CD4-positive, alpha-beta T cell (primary cell): ENCODE data around the gene IQGAP2. TPM values are rescaled to one million over a fixed set of nuclear protein-coding genes. Genes with fewer than 3 reads are reported as not detected.

Source experiments
- ATAC-seq: fragments of 200-7000 bp; cut with Tn5 transposase; one replicate; pipeline ENCODE4 v1.10.0; 2022; ENCODE audit warnings: mild to moderate bottlenecking; ENCODE audit not compliant: poor library complexity
- CTCF ChIA-PET: fragments of 350-600 bp; sonication (Branson Sonifier 250); formaldehyde crosslinking; loops from one replicate; lab custom pipeline; 2021; ENCODE audit warnings: antibody characterized with exemption, inconsistent platforms; lab: Charles Lee
- POLR2A ChIA-PET: fragments of 350-600 bp; sonication (Branson Sonifier 250); formaldehyde crosslinking; loops from one replicate; lab custom pipeline; 2021; ENCODE audit warnings: antibody characterized with exemption, inconsistent platforms; lab: Charles Lee
- DNase-seq, 14 experiments: peaks; one replicate each; pipeline ENCODE4 v3.0.0-alpha.2; 2013 to 2020; ENCODE audit warnings: mixed read lengths in 2 of 14
- H3K27ac ChIP-seq, 2 donors: one replicate each; pipeline versions ENCODE4 v1.5.1 to v1.7.0; 2013; ENCODE audit warnings: low read length in 2 of 2, low read depth in 1 of 2, mild to moderate bottlenecking in 1 of 2
- H3K27me3 ChIP-seq, 2 experiments: 1 replicate in 1 of 2; 2 replicates in 1 of 2; pipeline versions ENCODE4 v1.6.1 to v1.7.0; 2013; ENCODE audit warnings: low read length in 2 of 2, control low read depth in 1 of 2, mild to moderate bottlenecking in 1 of 2, moderate library complexity in 1 of 2; ENCODE audit not compliant: insufficient read depth in 2 of 2, control insufficient read depth in 1 of 2
- H3K36me3 ChIP-seq: one replicate; pipeline ENCODE4 v1.6.1; 2013; ENCODE audit warnings: low read length, control low read depth; ENCODE audit not compliant: insufficient read depth
- H3K4me1 ChIP-seq: one replicate; pipeline ENCODE4 v1.6.1; 2013; ENCODE audit warnings: low read length, control low read depth; ENCODE audit not compliant: insufficient read depth
- H3K4me3 ChIP-seq: one replicate; pipeline ENCODE4 v1.5.1; 2013; ENCODE audit warnings: mild to moderate bottlenecking, low read length, moderate library complexity
- H3K9me3 ChIP-seq, 2 experiments: 1 replicate in 1 of 2; 2 replicates in 1 of 2; pipeline versions ENCODE4 v1.6.1 to v1.7.0; 2013; ENCODE audit warnings: low read length in 2 of 2, mild to moderate bottlenecking in 2 of 2, control low read depth in 1 of 2, moderate library complexity in 1 of 2; ENCODE audit not compliant: control insufficient read depth in 1 of 2, insufficient read depth in 1 of 2
- H3K27ac Mint-ChIP-seq: one replicate; pipeline ENCODE4 v1.8.0; 2020; ENCODE audit warnings: mixed read lengths
- H3K27me3 Mint-ChIP-seq: one replicate; pipeline ENCODE4 v1.8.0; 2021; ENCODE audit warnings: mixed read lengths
- H3K36me3 Mint-ChIP-seq: one replicate; pipeline ENCODE4 v1.8.0; 2021; ENCODE audit warnings: low read depth, mixed read lengths
- H3K4me1 Mint-ChIP-seq: one replicate; pipeline ENCODE4 v1.8.0; 2021; ENCODE audit warnings: low read depth, mixed read lengths
- H3K4me3 Mint-ChIP-seq: one replicate; pipeline ENCODE4 v1.8.0; 2020; ENCODE audit warnings: mild to moderate bottlenecking, mixed read lengths
- H3K9me3 Mint-ChIP-seq: one replicate; pipeline ENCODE4 v1.8.0; 2020; ENCODE audit warnings: mixed read lengths
- intact Hi-C, 2 experiments: fragments of 100-400 bp; cut with DNase I in 1 of 2; cut with micrococcal nuclease in 1 of 2; formaldehyde crosslinking; loops; one replicate each; pipeline versions ENCODE4 v1.15.1 to v1.9.0; 2023 to 2025; cut with DNase I, micrococcal nuclease
- total RNA-seq, 174 experiments: library from RNA in 2 of 174; stranded (reverse) in 2 of 174; gene quantifications; one replicate each; pipeline ENCODE4 v1.2.3 and lab custom pipeline; 2021 to 2026
- TF ChIP-seq, protein P1 (sequence below): fragments of 200-600 bp; IDR thresholded peaks from one replicate; pipeline ENCODE4 v1.8.0; 2022; ENCODE audit warnings: antibody characterized with exemption, mild to moderate bottlenecking

The IQGAP2 gene
- total RNA-seq, 2 experiments from 2014 or later = 58.8 TPM

DNA sequence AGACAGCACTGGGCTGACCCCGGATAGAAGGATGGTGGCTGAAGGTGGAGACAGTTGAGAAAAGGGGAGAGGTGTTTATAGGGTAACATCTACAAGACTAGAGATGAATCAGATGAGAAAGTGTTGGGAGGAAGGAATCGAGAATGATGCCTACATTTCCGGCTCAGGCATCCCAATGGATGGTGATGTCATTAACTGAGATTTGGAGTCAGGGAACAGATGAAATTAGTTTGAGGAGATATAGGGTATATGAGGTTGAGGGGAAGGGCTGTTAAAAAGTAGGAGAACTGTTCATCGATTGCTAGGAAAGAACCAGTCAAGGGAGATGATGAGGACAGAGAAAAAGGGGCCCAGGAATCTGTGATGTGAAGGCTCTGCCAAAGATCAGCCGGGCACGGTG lies 24.7 kb upstream of the IQGAP2 start:
- TF ChIP-seq, protein P1, sequence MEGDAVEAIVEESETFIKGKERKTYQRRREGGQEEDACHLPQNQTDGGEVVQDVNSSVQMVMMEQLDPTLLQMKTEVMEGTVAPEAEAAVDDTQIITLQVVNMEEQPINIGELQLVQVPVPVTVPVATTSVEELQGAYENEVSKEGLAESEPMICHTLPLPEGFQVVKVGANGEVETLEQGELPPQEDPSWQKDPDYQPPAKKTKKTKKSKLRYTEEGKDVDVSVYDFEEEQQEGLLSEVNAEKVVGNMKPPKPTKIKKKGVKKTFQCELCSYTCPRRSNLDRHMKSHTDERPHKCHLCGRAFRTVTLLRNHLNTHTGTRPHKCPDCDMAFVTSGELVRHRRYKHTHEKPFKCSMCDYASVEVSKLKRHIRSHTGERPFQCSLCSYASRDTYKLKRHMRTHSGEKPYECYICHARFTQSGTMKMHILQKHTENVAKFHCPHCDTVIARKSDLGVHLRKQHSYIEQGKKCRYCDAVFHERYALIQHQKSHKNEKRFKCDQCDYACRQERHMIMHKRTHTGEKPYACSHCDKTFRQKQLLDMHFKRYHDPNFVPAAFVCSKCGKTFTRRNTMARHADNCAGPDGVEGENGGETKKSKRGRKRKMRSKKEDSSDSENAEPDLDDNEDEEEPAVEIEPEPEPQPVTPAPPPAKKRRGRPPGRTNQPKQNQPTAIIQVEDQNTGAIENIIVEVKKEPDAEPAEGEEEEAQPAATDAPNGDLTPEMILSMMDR = no peak
- Histone ChIP-seq H3K4me3 (no peak overlapping the region), H3K36me3 (no peaks in the 10 kb centered on the region), H3K4me1 (peaks cover 19% of the 10 kb centered on the region), H3K27me3 (no peaks in the 10 kb centered on the region), H3K9me3 (no peaks in the 10 kb centered on the region), H3K27ac (no peak overlapping the region)
- no peak overlapping the region for H3K4me3 Mint-ChIP-seq
- DNase-seq (no peak), ATAC-seq (no peak)
- POLR2A ChIA-PET = no interaction called here
- no peaks in the 10 kb centered on the region for H3K27me3 Mint-ChIP-seq
- H3K36me3 Mint-ChIP-seq = no peaks in the 10 kb centered on the region
- no peaks in the 10 kb centered on the region for H3K9me3 Mint-ChIP-seq
- peaks cover 41% of the 10 kb centered on the region for H3K4me1 Mint-ChIP-seq
- intact Hi-C loops = no loop called here
- no peak overlapping the region for H3K27ac Mint-ChIP-seq
- CTCF ChIA-PET = no interaction called here

DNA sequence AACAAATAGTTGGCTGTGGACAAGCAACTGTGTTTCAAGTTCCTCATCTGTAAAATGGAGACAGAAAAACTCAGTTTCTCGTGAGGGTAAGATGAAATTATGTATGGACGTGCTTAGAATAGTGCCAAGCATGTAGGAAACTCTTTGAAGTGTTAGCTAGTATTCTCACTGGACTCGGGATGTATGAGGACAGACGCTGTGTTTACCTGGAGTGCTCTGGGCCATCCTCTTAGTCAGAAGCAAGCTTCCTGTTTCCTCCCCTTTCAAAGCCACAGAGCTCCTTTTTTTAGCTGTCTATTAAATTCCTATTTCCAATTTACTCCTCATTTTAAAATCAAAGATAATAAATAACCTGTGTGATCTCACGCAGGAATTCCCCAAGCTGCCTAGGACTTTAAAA lies 23.8 kb upstream of the IQGAP2 start:
- no peaks in the 10 kb centered on the region for H3K27me3 ChIP-seq
- ChIA-PET CTCF (interaction anchor here (1.2 kb wide), 1 partner anchor 204 kb away, joined by 3 read pairs; no protein-coding TSS in a partner anchor), POLR2A (interaction anchor here (1.0 to 1.3 kb wide), 5 partner anchors 11 to 167 kb away, joined by 3 to 6 read pairs (median 4); no protein-coding TSS in a partner anchor)
- Mint-ChIP-seq H3K4me3 (no peak overlapping the region), H3K4me1 (peaks cover 51% of the 10 kb centered on the region), H3K27me3 (no peaks in the 10 kb centered on the region), H3K27ac (no peak overlapping the region), H3K36me3 (no peaks in the 10 kb centered on the region), H3K9me3 (no peaks in the 10 kb centered on the region)
- intact Hi-C loops = no loop called here
- peaks cover 26% of the 10 kb centered on the region for H3K4me1 ChIP-seq
- H3K36me3 ChIP-seq = no peaks in the 10 kb centered on the region
- H3K4me3 ChIP-seq = no peak overlapping the region
- TF ChIP-seq, protein P1 = no peak
- no peak overlapping the region for H3K27ac ChIP-seq
- H3K9me3 ChIP-seq = no peaks in the 10 kb centered on the region
- ATAC-seq (no peak), DNase-seq (peak in 2 of 14 experiments; percentile 23 to 38)

DNA sequence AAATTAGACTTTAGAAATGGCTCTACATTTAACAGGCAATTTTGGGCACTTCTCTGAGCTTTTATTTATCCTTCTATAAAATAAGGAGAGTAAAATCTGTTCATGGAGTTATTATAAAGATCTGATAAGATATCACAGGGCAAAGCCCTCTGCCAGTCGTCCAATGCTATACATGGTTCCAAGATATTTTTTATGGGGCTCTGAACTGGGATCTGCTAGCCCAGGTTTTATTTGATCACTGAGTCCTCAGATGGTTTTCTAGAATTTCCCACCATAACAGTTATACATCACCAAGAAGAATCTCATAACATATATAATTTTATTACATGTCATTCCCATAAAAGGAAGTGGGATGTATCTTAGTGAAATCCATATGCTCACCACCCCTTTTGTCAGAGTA lies 23.2 kb upstream of the IQGAP2 start:
- no peaks in the 10 kb centered on the region for H3K9me3 Mint-ChIP-seq
- H3K4me1 ChIP-seq = peaks cover 32% of the 10 kb centered on the region
- H3K27ac Mint-ChIP-seq = no peak overlapping the region
- H3K27me3 Mint-ChIP-seq = no peaks in the 10 kb centered on the region
- H3K36me3 ChIP-seq = no peaks in the 10 kb centered on the region
- TF ChIP-seq, protein P1 = no peak
- H3K4me1 Mint-ChIP-seq = peaks cover 56% of the 10 kb centered on the region
- H3K36me3 Mint-ChIP-seq = no peaks in the 10 kb centered on the region
- H3K4me3 Mint-ChIP-seq = no peak overlapping the region
- ATAC-seq (no peak), DNase-seq (no peak)
- H3K27me3 ChIP-seq = no peaks in the 10 kb centered on the region
- H3K9me3 ChIP-seq = no peaks in the 10 kb centered on the region
- CTCF ChIA-PET = interaction anchor here (0.6 to 1.2 kb wide), 2 partner anchors 105 to 203 kb away, joined by 3 read pairs; no protein-coding TSS in a partner anchor
- H3K27ac ChIP-seq = no peak overlapping the region
- H3K4me3 ChIP-seq = no peak overlapping the region
- intact Hi-C loops = loop anchor here in 1 of 2 experiments (5.0 kb wide), 1 partner anchor 53 kb away; no protein-coding TSS in a partner anchor
- POLR2A ChIA-PET = interaction anchor here (1.0 to 1.3 kb wide), 5 partner anchors 10 to 167 kb away, joined by 3 to 6 read pairs (median 4); no protein-coding TSS in a partner anchor
